GM12878 (cell line): ENCODE measurements around the gene CNTNAP2. TPM values are rescaled to one million over a fixed set of nuclear protein-coding genes. Genes with fewer than 3 reads are reported as not detected.

Experiments
- ATAC-seq: fragments of 200-7000 bp; cut with Tn5 transposase; 3 replicates; pipeline ENCODE4 v1.9.1; 2020; ENCODE audit warnings: mild to moderate bottlenecking, moderate library complexity
- BruUV-seq: library from RNA; stranded (reverse); fragments of 400-500 nt; replicated peaks from 2 replicates; lab custom pipeline; 2021; lab: Mats Ljungman, UMichigan
- CTCF ChIA-PET: fragments of 300-600 bp; sonication (Branson Sonifier 250); formaldehyde crosslinking; extraction: SDS; loops from one replicate; lab custom pipeline; 2021; ENCODE audit warnings: inconsistent platforms; lab: Yijun Ruan, JAX
- POLR2A ChIA-PET: fragments of 350-600 bp; formaldehyde crosslinking; extraction: SDS; loops from one replicate; lab custom pipeline; 2021; ENCODE audit warnings: inconsistent platforms; lab: Charles Lee
- RAD21 ChIA-PET: fragments of 300-600 bp; sonication (Branson Sonifier 250); formaldehyde crosslinking; loops from one replicate; lab custom pipeline; 2023; ENCODE audit warnings: antibody characterized with exemption; ENCODE audit not compliant: unreplicated experiment; lab: Charles Lee
- SMC1A ChIA-PET: fragments of 300-600 bp; sonication (Branson Sonifier 250); formaldehyde crosslinking; loops from one replicate; lab custom pipeline; 2023; ENCODE audit not compliant: unreplicated experiment, uncharacterized antibody; lab: Charles Lee
- DNase-seq: peaks from one replicate; pipeline ENCODE4 v3.0.0-alpha.2; 2011; ENCODE audit warnings: low read depth, low spot score
- FAIRE-seq: peaks from 3 replicates; lab custom pipeline; 2011; peaks lifted over from hg19 to GRCh38; lab: Jason Lieb, UNC
- H2AFZ ChIP-seq: 2 replicates; pipeline ENCODE4 v1.6.0; 2011; ENCODE audit warnings: low read depth, low read length, control low read depth; ENCODE audit not compliant: control insufficient read depth
- H3K27ac ChIP-seq: 2 replicates; pipeline ENCODE4 v1.5.1; 2011; ENCODE audit warnings: control low read depth; ENCODE audit not compliant: control insufficient read depth, insufficient read depth
- H3K27me3 ChIP-seq, 2 experiments: replicated peaks in 1 of 2; 2 replicates each; pipeline versions ENCODE4 v1.6.0 to v1.6.1; 2011; ENCODE audit warnings: low read length in 1 of 2; ENCODE audit not compliant: control insufficient read depth in 2 of 2, insufficient read depth in 2 of 2
- H3K36me3 ChIP-seq, 2 experiments: 2 replicates each; pipeline ENCODE4 v1.5.1; 2011; ENCODE audit warnings: low read length in 1 of 2; ENCODE audit not compliant: control insufficient read depth in 2 of 2, insufficient read depth in 2 of 2
- H3K4me1 ChIP-seq: 2 replicates; pipeline ENCODE4 v1.6.1; 2011; ENCODE audit warnings: mild to moderate bottlenecking, low read length, moderate library complexity, mixed read lengths; ENCODE audit not compliant: control insufficient read depth, insufficient read depth
- H3K4me2 ChIP-seq: 2 replicates; pipeline ENCODE4 v1.6.0; 2011; ENCODE audit warnings: control low read depth; ENCODE audit not compliant: control insufficient read depth, insufficient read depth
- H3K4me3 ChIP-seq: fragments of 200-600 bp; sonication (generic); 2 replicates; pipeline ENCODE4 v1.5.1; 2016
- H3K79me2 ChIP-seq: 2 replicates; pipeline ENCODE4 v1.6.0; 2011; ENCODE audit warnings: low read length; ENCODE audit not compliant: control insufficient read depth, insufficient read depth
- H3K9ac ChIP-seq: 2 replicates; pipeline ENCODE4 v1.8.0; 2011; ENCODE audit warnings: low read length, control low read depth, mixed read lengths; ENCODE audit not compliant: control insufficient read depth, insufficient read depth
- H3K9me3 ChIP-seq: replicated peaks from 3 replicates; pipeline ENCODE4 v1.5.1; 2011; ENCODE audit warnings: mild to moderate bottlenecking, low read length; ENCODE audit not compliant: control insufficient read depth, insufficient read depth
- H4K20me1 ChIP-seq: 2 replicates; pipeline ENCODE4 v1.6.0; 2011; ENCODE audit not compliant: control insufficient read depth, insufficient read depth
- ATF7 ChIP-seq: fragments of 450-650 bp; IDR thresholded peaks from 2 replicates; pipeline ENCODE4 v1.6.1; 2016; ENCODE audit warnings: low read depth, mild to moderate bottlenecking
- CREM ChIP-seq: IDR thresholded peaks from 2 replicates; pipeline ENCODE4 v1.6.1; 2014; ENCODE audit warnings: antibody characterized with exemption, low read depth
- EGR1 ChIP-seq, 2 experiments: IDR thresholded peaks; 1 replicate in 1 of 2; 2 replicates in 1 of 2; pipeline ENCODE4 v1.6.1; 2011 to 2012; ENCODE audit warnings: low read depth in 2 of 2, low read length in 2 of 2, borderline replicate concordance in 1 of 2, mild to moderate bottlenecking in 1 of 2, moderate library complexity in 1 of 2
- GATAD2B ChIP-seq: fragments of 450-650 bp; conservative IDR thresholded peaks from 2 replicates; pipeline ENCODE4 v1.6.1; 2017; ENCODE audit warnings: low read depth, mild to moderate bottlenecking, moderate library complexity
- POLR2A ChIP-seq: IDR thresholded peaks from 2 replicates; pipeline ENCODE4 v1.6.1; 2011; ENCODE audit warnings: low read depth, mild to moderate bottlenecking, low read length
- STAT3 ChIP-seq: IDR thresholded peaks from 2 replicates; pipeline ENCODE4 v1.6.1; 2011; ENCODE audit warnings: low read depth, low read length, improper control_type of control experiment
- SUPT20H ChIP-seq: IDR thresholded peaks from 2 replicates; pipeline ENCODE4 v1.6.1; 2011; ENCODE audit warnings: low read depth, mild to moderate bottlenecking, low read length, moderate library complexity, borderline replicate concordance; ENCODE audit not compliant: control insufficient read depth
- ZNF207 ChIP-seq: fragments of 450-650 bp; IDR thresholded peaks from 2 replicates; pipeline ENCODE4 v1.6.1; 2014; ENCODE audit warnings: antibody characterized with exemption, mild to moderate bottlenecking, borderline replicate concordance
- ZNF687 ChIP-seq: fragments of 450-650 bp; IDR thresholded peaks from 2 replicates; pipeline ENCODE4 v1.6.1; 2017; ENCODE audit warnings: mild to moderate bottlenecking, moderate library complexity
- WGBS: methylation state at CpG from one replicate; pipeline ENCODE4 v1.1.6; 2016; ENCODE audit warnings: low lambda C conversion rate; ENCODE audit not compliant: insufficient replicate concordance, insufficient coverage; ENCODE audit errors: missing lambda C conversion rate; 5-methylcytosine and 5-hydroxymethylcytosine counted together
- in situ Hi-C: fragments of 300-500 bp; cut with MboI; formaldehyde crosslinking; loops from 9 replicates; pipeline ENCODE4 v1.14.3; 2018; ENCODE audit warnings: mixed read lengths
- intact Hi-C: fragments of 100-400 bp; cut with micrococcal nuclease; formaldehyde crosslinking; loops from one replicate; pipeline ENCODE4 v1.14.2; 2022; ENCODE audit not compliant: unreplicated experiment
- polyA plus RNA-seq, 11 experiments: library from polyadenylated mRNA; depleted of rRNA in 4 of 11; unstranded in 6 of 11; stranded (reverse) in 5 of 11; fragments of >200 nt; fragmentation: Nextera tagmentation in 4 of 11; fragmentation: Illumina TruSeq in 1 of 11; extraction: Ambion mirVana in 4 of 11; extraction: Trizol in 1 of 11; gene quantifications; 1 replicate in 1 of 11; 2 replicates in 10 of 11; pipeline versions ENCODE4 v1.2.1 to v1.2.3, GENCODE V29; 2011 to 2016; ENCODE audit warnings: inconsistent platforms in 2 of 11, missing spikeins in 2 of 11, low read depth in 1 of 11
- total RNA-seq, 4 experiments: library from RNA; depleted of rRNA in 3 of 4; stranded (reverse); fragments of >200 nt in 3 of 4; fragmentation: Illumina TruSeq in 1 of 4; extraction: Trizol in 1 of 4; gene quantifications; 2 replicates each; pipeline versions ENCODE4 v1.2.1 to v1.2.3, GENCODE V29; 2013 to 2021

Gene CNTNAP2
- total and polyA plus RNA-seq, 10 of the 15 experiments (the other 5 are each of a cell fraction or from before 2014, with no cell fraction given), result 0.03 to 0.08 (median 0.03) TPM; not detected in 7

- TF ChIP-seq ZNF687 (no peak), EGR1 (IDR thresholded peaks at IDR 0.05; ENCODE audit: borderline replicate concordance in 1 of 2, low read depth in 2 of 2, low read length in 2 of 2) (no peak), POLR2A (no peak)
These were observed 1452.7 kb downstream of the CNTNAP2 start (continued) for GRCh38 chr7:147569116-147569913.

DNA sequence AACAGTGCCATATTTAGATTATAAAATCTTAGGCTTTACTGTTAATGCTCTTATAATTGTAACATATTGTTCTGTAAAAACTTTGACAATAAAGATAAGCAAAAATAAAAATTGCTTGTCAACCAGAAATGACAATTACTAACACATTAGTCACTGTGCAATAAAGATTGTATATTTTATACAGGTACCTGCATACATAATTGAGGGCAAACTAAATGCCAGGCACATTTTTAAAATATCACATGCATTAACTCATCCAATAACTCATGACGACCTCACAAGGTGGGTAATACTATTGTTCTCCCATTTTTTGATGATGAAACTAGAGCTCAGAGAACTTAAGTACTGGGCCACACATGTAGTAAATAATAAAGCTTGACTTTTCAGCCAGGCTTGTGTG, 1453.8 kb downstream of the CNTNAP2 start:
- Histone ChIP-seq H3K27me3 (no peaks in the 10 kb centered on the region), H3K27ac (no peak overlapping the region), H3K79me2 (no peaks in the 10 kb centered on the region), H3K4me1 (no peaks in the 10 kb centered on the region), H3K9ac (no peak overlapping the region), H3K36me3 (no peaks in the 10 kb centered on the region), H3K4me3 (no peak overlapping the region), H2AFZ (no peak overlapping the region), H3K4me2 (no peak overlapping the region), H3K9me3 (no peaks in the 10 kb centered on the region), H4K20me1 (no peaks in the 10 kb centered on the region)
- FAIRE-seq, result no peak
- BruUV-seq, result no TSS peak
- ChIA-PET POLR2A (no interaction called here), CTCF (interaction anchor here (1.0 kb wide), 1 partner anchor 17 kb away, joined by 3 read pairs; no protein-coding TSS in a partner anchor), RAD21 (no interaction called here), SMC1A (no interaction called here)
- in situ Hi-C loops, result no loop called here
- 0% methylated on average over 1 of the region's 1 CpG for WGBS
- intact Hi-C loops, result no loop called here
- no peak for TF ChIP-seq ATF7
- TF ChIP-seq GATAD2B, result no peak
- TF ChIP-seq CREM, result no peak
- no peak for TF ChIP-seq SUPT20H
- TF ChIP-seq ZNF207, result no peak
- TF ChIP-seq STAT3, result no peak
- no peak for DNase-seq
- ATAC-seq, result no peak
